Brain microvascular endothelial cell (primary cell): Measurements from ENCODE around the gene POR.
A peak's percentile ranks its signal among the peaks of the same experiment; 100 is the strongest.
"Not testable (repeated sequence)": the region's sequence is repeated elsewhere in the genome, so short reads cannot be mapped to it uniquely, and the experiment has no call there.

Source experiments
- DNase-seq: peaks from one replicate; pipeline ENCODE4 v3.0.0-alpha.2; 2020
- H3K27ac ChIP-seq: fragments of 250-450 bp; sonication (Bioruptor Pico); 2 replicates; pipeline ENCODE4 v1.5.1; 2020; ENCODE audit warnings: mild to moderate bottlenecking, moderate library complexity
- H3K27me3 ChIP-seq: fragments of 250-450 bp; sonication (Bioruptor Pico); replicated peaks from 2 replicates; pipeline ENCODE4 v1.5.1; 2020; ENCODE audit warnings: mild to moderate bottlenecking
- H3K36me3 ChIP-seq: fragments of 250-450 bp; sonication (Bioruptor Pico); replicated peaks from 2 replicates; pipeline ENCODE4 v1.5.1; 2020; ENCODE audit warnings: mild to moderate bottlenecking
- H3K4me3 ChIP-seq: 2 replicates; pipeline ENCODE4 v1.5.1; 2011; ENCODE audit warnings: low read depth, mild to moderate bottlenecking, control low read depth, low read length, moderate library complexity
- in situ Hi-C: cut with HindIII; loops from 2 replicates; pipeline ENCODE4 v1.10.0; 2017; ENCODE audit warnings: low sequenced_read_pairs, low pct_ligation_motif_present
- TF ChIP-seq, protein P1 (sequence below): IDR thresholded peaks from 2 replicates; pipeline ENCODE4 v1.5.1; 2011; ENCODE audit warnings: low read depth, mild to moderate bottlenecking, moderate library complexity, low read length, control low read depth, inconsistent platforms; ENCODE audit errors: missing control alignments

POR gene

DNA sequence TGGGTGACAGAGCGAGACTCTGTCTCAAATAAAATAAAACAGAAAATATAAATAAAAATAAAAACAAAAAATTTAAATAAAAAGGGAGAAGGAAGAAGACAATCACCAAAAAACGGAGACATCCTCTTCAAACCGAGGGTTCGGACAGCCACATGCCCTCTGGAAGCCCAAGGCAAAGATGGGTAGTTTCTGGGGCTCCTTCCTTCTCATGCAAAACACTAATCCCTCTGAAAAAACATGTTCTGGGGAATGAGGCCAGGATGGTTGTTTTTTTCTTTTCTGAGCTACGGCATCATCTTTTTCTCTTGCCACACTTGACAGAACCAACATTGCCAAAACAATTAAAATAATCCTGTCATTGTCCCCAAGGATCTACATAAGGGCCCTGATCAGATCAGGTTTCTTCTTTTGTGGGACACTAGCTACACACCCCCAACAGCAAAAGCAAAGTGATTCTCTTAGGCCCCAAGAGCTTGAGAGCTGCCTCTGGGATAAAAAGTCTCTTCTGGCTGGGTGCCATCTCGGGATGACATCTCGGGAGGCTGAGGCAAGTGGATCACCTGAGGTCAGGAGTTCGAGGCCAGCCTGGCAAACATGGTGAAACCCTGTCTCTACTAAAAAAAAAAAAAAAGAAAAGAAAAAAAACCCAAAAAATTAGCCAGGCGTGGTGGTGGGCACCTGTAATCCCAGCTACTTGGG, 14.2 kb upstream of the POR start:
- no peak for DNase-seq
- in situ Hi-C loops = no loop called here
- Histone ChIP-seq H3K4me3 (no peak overlapping the region), H3K27me3 (no peaks in the 10 kb centered on the region), H3K36me3 (no peaks in the 10 kb centered on the region), H3K27ac (no peak overlapping the region)
- TF ChIP-seq, protein P1, sequence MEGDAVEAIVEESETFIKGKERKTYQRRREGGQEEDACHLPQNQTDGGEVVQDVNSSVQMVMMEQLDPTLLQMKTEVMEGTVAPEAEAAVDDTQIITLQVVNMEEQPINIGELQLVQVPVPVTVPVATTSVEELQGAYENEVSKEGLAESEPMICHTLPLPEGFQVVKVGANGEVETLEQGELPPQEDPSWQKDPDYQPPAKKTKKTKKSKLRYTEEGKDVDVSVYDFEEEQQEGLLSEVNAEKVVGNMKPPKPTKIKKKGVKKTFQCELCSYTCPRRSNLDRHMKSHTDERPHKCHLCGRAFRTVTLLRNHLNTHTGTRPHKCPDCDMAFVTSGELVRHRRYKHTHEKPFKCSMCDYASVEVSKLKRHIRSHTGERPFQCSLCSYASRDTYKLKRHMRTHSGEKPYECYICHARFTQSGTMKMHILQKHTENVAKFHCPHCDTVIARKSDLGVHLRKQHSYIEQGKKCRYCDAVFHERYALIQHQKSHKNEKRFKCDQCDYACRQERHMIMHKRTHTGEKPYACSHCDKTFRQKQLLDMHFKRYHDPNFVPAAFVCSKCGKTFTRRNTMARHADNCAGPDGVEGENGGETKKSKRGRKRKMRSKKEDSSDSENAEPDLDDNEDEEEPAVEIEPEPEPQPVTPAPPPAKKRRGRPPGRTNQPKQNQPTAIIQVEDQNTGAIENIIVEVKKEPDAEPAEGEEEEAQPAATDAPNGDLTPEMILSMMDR = no peak

- peak; percentile 35 for DNase-seq
- no peak overlapping the region for H3K27ac ChIP-seq
- TF ChIP-seq, protein P1 = no peak
- in situ Hi-C loops = no loop called here
- H3K36me3 ChIP-seq = no peaks in the 10 kb centered on the region
- no peaks in the 10 kb centered on the region for H3K27me3 ChIP-seq
- no peak overlapping the region for H3K4me3 ChIP-seq
These were observed 9.0 kb upstream of the POR start for GRCh38 chr7:75905785-75906604.

DNA sequence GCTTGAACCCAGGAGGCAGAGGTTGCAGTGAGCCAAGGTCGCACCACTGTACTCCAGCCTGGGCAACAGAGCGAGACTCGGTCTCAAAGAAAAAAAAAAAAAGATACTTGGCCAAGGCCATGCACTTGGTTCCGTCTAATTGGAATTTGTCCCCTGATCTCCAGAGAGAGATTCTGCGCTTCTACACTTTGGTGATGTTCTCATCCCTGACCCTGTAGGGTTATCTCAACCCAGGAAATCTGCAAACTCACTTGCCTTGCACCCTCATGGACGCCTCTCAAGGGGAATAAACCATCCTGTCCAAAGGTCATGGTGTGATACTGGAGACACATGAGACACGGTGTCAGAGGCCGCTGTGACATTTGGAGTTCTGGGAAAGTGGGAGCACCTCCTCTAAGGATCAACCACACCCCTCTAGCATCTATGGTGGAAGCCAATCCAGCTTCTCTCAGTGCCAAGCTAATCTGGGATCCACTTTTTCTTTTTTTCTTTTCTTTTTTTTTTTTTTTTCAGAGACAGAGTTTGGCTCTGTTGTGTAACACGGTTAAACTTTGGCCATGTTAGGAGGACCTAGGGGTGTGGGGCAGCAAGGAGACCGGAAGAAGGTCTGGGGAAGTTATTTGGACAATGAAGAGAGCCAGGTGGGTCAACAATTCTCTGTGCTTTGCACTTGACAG, 7.8 kb upstream of the POR start:
- DNase-seq = no peak
- no peaks in the 10 kb centered on the region for H3K27me3 ChIP-seq
- H3K27ac ChIP-seq = no peak overlapping the region
- in situ Hi-C loops = no loop called here
- H3K4me3 ChIP-seq = no peak overlapping the region
- TF ChIP-seq, protein P1 = no peak
- no peaks in the 10 kb centered on the region for H3K36me3 ChIP-seq

- H3K4me3 ChIP-seq, H3K27me3 ChIP-seq, DNase-seq, H3K36me3 ChIP-seq, in situ Hi-C loops, H3K27ac ChIP-seq: not testable (repeated sequence)
These were observed 7.3 kb upstream of the POR start for GRCh38 chr7:75907668-75908039.

- in situ Hi-C loops = no loop called here
These were observed 5.3 kb upstream of the POR start for GRCh38 chr7:75909521-75910132.

DNA sequence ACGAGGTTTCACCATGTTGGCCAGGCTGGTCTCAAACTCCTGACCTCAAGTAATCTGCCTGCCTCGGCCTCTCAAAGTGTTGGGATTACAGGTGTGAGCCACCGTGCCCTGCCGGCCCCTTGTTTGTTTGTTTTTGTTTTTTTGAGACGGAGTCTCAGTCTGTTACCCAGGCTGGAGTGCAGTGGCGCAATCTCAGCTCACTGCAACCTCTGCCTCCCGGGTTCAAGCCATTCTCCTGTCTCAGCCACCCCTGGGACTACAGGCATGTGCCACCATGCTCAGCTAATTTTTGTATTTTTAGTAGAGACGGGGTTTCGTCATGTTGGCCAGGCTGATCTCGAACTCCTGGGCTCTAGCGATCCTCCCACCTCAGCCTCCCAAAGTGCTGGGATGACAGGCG, 3.8 kb upstream of the POR start:
- H3K27me3 ChIP-seq, H3K36me3 ChIP-seq, H3K4me3 ChIP-seq, DNase-seq, in situ Hi-C loops, H3K27ac ChIP-seq: not testable (repeated sequence)

More at GRCh38 chr7:75909521-75910132, 5.3 kb upstream of the POR start:
- no peak for DNase-seq
- TF ChIP-seq, protein P1 = no peak
- Histone ChIP-seq H3K36me3 (no peaks in the 10 kb centered on the region), H3K27me3 (no peaks in the 10 kb centered on the region), H3K4me3 (no peak overlapping the region), H3K27ac (no peak overlapping the region)
